ENCODE data around the gene IL17RD. TPM values are rescaled to one million over a fixed set of nuclear protein-coding genes. Genes with fewer than 3 reads are reported as not detected.

IL17RD gene
- total RNA-seq, 4 donors from 2014 or later = 2.9 to 5.9 (median 5.4) TPM

- 91 to 97% methylated on average over 6 of the region's 6 CpGs for WGBS, 2 donors
- TF ChIP-seq, protein P1, sequence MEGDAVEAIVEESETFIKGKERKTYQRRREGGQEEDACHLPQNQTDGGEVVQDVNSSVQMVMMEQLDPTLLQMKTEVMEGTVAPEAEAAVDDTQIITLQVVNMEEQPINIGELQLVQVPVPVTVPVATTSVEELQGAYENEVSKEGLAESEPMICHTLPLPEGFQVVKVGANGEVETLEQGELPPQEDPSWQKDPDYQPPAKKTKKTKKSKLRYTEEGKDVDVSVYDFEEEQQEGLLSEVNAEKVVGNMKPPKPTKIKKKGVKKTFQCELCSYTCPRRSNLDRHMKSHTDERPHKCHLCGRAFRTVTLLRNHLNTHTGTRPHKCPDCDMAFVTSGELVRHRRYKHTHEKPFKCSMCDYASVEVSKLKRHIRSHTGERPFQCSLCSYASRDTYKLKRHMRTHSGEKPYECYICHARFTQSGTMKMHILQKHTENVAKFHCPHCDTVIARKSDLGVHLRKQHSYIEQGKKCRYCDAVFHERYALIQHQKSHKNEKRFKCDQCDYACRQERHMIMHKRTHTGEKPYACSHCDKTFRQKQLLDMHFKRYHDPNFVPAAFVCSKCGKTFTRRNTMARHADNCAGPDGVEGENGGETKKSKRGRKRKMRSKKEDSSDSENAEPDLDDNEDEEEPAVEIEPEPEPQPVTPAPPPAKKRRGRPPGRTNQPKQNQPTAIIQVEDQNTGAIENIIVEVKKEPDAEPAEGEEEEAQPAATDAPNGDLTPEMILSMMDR (IDR thresholded peaks at IDR 0.05) = no peak
- no peak for TF ChIP-seq POLR2A (IDR thresholded peaks at IDR 0.05)
- H3K4me3 ChIP-seq (ENCODE audit: low read depth, poor library complexity, severe bottlenecking) = no peak overlapping the region
- no peak for DNase-seq (ENCODE audit: low spot score in 2 of 2)
- intact Hi-C loops (cut with DNase I; ENCODE audit: low total_unique reads) = no loop called here
These were observed 98.7 kb downstream of the IL17RD start for GRCh38 chr3:57066471-57066870.

DNA sequence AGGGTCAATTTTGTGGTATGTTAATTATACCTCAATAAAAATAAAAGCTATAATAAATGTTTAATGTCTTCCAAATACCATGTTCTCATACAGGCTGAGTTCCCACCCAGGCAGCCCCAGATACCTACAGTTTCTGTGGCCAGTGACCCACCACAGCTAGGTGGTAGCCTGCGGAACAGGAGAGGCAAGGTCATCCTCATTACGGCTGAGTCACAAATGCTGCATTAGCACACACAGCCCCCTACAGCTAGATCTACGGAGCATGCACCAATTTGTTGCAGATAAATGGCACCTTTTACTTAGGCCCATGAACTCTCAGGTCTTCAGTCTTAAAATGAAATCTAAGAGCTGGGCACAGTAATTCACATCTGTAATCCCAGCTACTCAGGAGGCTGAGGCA lies 99.6 kb downstream of the IL17RD start:
- TF ChIP-seq, protein P1 (IDR thresholded peaks at IDR 0.05) = no peak
- no peak for TF ChIP-seq POLR2A (IDR thresholded peaks at IDR 0.05)
- intact Hi-C loops (cut with DNase I; ENCODE audit: low total_unique reads) = no loop called here
- 88 to 89% methylated on average over 3 of the region's 3 CpGs for WGBS, 2 donors
- no peak overlapping the region for H3K4me3 ChIP-seq (ENCODE audit: low read depth, poor library complexity, severe bottlenecking)
- DNase-seq (ENCODE audit: low spot score in 2 of 2) = no peak

- no peak overlapping the region for H3K4me3 ChIP-seq (ENCODE audit: low read depth, poor library complexity, severe bottlenecking)
- DNase-seq (ENCODE audit: low spot score in 2 of 2) = no peak
- 78 to 79% methylated on average over 2 of the region's 2 CpGs for WGBS, 2 donors
- intact Hi-C loops (cut with DNase I; ENCODE audit: low total_unique reads) = no loop called here
- TF ChIP-seq, protein P1 (IDR thresholded peaks at IDR 0.05) = no peak
- TF ChIP-seq POLR2A (IDR thresholded peaks at IDR 0.05) = no peak
These were observed 100.6 kb downstream of the IL17RD start for GRCh38 chr3:57064572-57064971.

- intact Hi-C loops (cut with DNase I; ENCODE audit: low total_unique reads) = no loop called here
- no peak for DNase-seq (ENCODE audit: low spot score in 2 of 2)
- no peak for TF ChIP-seq POLR2A (IDR thresholded peaks at IDR 0.05)
- TF ChIP-seq, protein P1 (IDR thresholded peaks at IDR 0.05) = no peak
- 71 to 77% methylated on average over 6 of the region's 6 CpGs for WGBS, 2 donors
- no peak overlapping the region for H3K4me3 ChIP-seq (ENCODE audit: low read depth, poor library complexity, severe bottlenecking)
These were observed 101.2 kb downstream of the IL17RD start for GRCh38 chr3:57064001-57064400.

GRCh38 chr3:57063032-57063431 lies 102.1 kb downstream of the IL17RD start:
- intact Hi-C loops (cut with DNase I; ENCODE audit: low total_unique reads) = no loop called here
- 82 to 89% methylated on average over 5 of the region's 5 CpGs for WGBS, 2 donors
- no peak for DNase-seq (ENCODE audit: low spot score in 2 of 2)
- no peak overlapping the region for H3K4me3 ChIP-seq (ENCODE audit: low read depth, poor library complexity, severe bottlenecking)
- no peak for TF ChIP-seq POLR2A (IDR thresholded peaks at IDR 0.05)
- TF ChIP-seq, protein P1 (IDR thresholded peaks at IDR 0.05) = no peak

DNA sequence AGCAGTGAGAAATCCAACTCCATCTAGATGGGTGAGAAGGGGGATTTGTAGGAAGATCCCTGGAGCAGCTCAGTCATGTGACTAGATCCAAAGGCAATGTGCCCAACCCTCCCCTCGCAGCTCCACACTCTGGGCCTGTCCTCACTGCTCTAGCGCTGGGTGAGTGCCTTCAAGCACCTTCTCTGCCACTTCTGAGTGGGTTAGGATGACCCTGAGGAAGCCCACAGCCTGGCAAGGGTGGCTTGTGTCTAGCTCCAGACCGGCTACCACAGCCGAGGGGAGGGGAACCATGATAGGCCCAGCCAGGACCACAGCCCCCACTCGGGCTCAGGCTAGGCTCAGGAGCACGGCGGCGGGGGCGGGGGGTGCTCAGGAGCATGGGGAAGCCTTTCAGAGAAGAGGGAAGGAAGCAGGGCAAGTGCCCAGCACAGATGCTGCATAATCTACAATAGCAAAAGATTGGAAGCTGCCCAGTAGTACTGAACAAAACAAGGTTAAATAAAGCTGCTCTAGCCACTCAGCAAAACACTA lies 103.0 kb downstream of the IL17RD start:
- 34 to 56% methylated on average over 8 to 9 of the region's 9 CpGs for WGBS, 2 donors
- no peak overlapping the region for H3K4me3 ChIP-seq (ENCODE audit: low read depth, poor library complexity, severe bottlenecking)
- intact Hi-C loops (cut with DNase I; ENCODE audit: low total_unique reads) = no loop called here
- no peak for DNase-seq (ENCODE audit: low spot score in 2 of 2)
- TF ChIP-seq POLR2A (IDR thresholded peaks at IDR 0.05) = no peak
- TF ChIP-seq, protein P1 (IDR thresholded peaks at IDR 0.05) = no peak
